Body of pancreas (tissue), 4 donors: ENCODE measurements around the gene POLR3A.

Source experiments
- CTCF ChIP-seq, 7 experiments: fragments of 450-650 bp in 4 of 7; fragments of 200-600 bp in 3 of 7; sonication (generic) in 3 of 7; IDR thresholded peaks; one replicate each; pipeline ENCODE4 v1.5.1; 2016 to 2019; ENCODE audit warnings: antibody characterized with exemption in 7 of 7
- POLR2A ChIP-seq, 3 donors: fragments of 450-650 bp; IDR thresholded peaks; one replicate each; pipeline ENCODE4 v1.6.1; 2016; ENCODE audit warnings: antibody characterized with exemption in 3 of 3, mild to moderate bottlenecking in 2 of 3

DNA sequence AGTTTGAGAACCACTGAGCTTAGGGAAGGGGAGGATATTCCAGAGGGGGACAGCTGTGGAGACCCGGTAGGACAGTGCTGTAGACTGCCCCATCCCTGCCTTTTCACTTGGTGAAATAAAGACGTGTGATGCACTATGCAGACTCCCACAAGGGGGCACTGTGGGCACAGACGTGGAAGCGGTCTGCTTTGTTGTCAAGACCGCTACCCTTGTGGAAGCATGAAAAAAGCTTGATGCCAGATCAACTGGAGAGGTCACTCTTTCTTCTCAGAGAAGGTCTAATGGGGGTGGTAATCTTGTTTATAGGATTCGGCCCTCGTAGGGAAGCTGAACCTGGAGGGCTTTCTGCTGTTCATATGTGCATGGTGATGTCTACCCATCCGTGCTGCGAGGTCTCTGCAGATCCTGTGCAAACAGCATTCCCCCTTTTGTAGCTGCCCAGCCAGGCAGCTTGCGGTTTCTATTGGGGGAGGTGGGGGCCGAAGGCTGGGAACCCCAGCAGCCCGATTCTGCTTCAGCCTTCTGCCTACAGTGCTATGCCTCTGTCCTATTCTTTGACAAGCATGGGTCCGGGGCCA lies 18.1 kb upstream of the POLR3A start:
- peak; percentile 74 to 93 (median 86) for TF ChIP-seq CTCF (IDR thresholded peaks at IDR 0.05)
- no peak for TF ChIP-seq POLR2A (IDR thresholded peaks at IDR 0.05)
